Stomach (tissue), 4 donors: ENCODE data around the gene TBCEL.

Experiments used
- CTCF ChIP-seq, 7 experiments: fragments of 450-650 bp in 4 of 7; fragments of 200-600 bp in 3 of 7; sonication (generic) in 3 of 7; IDR thresholded peaks; one replicate each; pipeline ENCODE4 v1.5.1; 2016 to 2019; ENCODE audit warnings: antibody characterized with exemption in 7 of 7, control low read depth in 2 of 7, mild to moderate bottlenecking in 1 of 7
- EP300 ChIP-seq: sonication (generic); formaldehyde crosslinking; IDR thresholded peaks from one replicate; pipeline ENCODE4 v1.6.1; 2017; ENCODE audit warnings: antibody characterized with exemption
- POLR2A ChIP-seq, 4 donors: fragments of 450-650 bp; IDR thresholded peaks; one replicate each; pipeline ENCODE4 v1.6.1; 2016; ENCODE audit warnings: antibody characterized with exemption in 4 of 4, control low read depth in 2 of 4, mild to moderate bottlenecking in 1 of 4, moderate library complexity in 1 of 4
- POLR2AphosphoS5 ChIP-seq, 3 donors: sonication (generic); formaldehyde crosslinking; IDR thresholded peaks; one replicate each; pipeline ENCODE4 v1.6.1; 2016; ENCODE audit warnings: antibody characterized with exemption in 3 of 3

- TF ChIP-seq CTCF (IDR thresholded peaks at IDR 0.05) (no peak), POLR2AphosphoS5 (IDR thresholded peaks at IDR 0.05) (no peak), POLR2A (IDR thresholded peaks at IDR 0.05) (no peak), EP300 (no peak)
Measured at GRCh38 chr11:120991830-120992686, 31.8 kb upstream of the TBCEL start.
